Measurements from ENCODE around the gene FAM234A. TPM values are rescaled to one million over a fixed set of nuclear protein-coding genes. Genes with fewer than 3 reads are reported as not detected.
A peak's percentile ranks its signal among the peaks of the same experiment; 100 is the strongest.

Gene FAM234A
- total RNA-seq, 2 donors from 2014 or later, result 123 to 130 TPM

GRCh38 chr16:275786-276232 is 41.2 kb downstream of the FAM234A start, which contains the start of gene RGS11:
RGS11 (minus strand) TSS chr16:275944; CDS start chr16:275911, 33 bp downstream.
- Mint-ChIP-seq H3K4me3 (peak within 1 kb of the TSS; percentile 52), H3K27me3 (ENCODE audit: insufficient read depth) (peaks cover 29% of the 10 kb centered on the region), H3K36me3 (ENCODE audit: low read depth) (no peaks in the 10 kb centered on the region), H3K9me3 (no peaks in the 10 kb centered on the region), H3K4me1 (no peaks in the 10 kb centered on the region), H3K27ac (no peak within 1 kb of the TSS)
- WGBS, 2 experiments (ENCODE audit: insufficient coverage in 1 of 2, insufficient read length in 1 of 2), result 12% methylated on average over 56 of the region's 56 CpGs; no CpG with 5 or more reads in 1 of the 2 experiments
- Histone ChIP-seq H3K4me3 (ENCODE audit: low read length) (no peak within 1 kb of the TSS), H3K9ac (ENCODE audit: extremely low read depth, low read length, poor library complexity, severe bottlenecking) (no peak within 1 kb of the TSS), H3K36me3 (ENCODE audit: control insufficient read depth, insufficient read depth, low read length) (no peaks in the 10 kb centered on the region), H3K4me1 (ENCODE audit: control insufficient read depth, insufficient read depth, low read length) (no peaks in the 10 kb centered on the region), H3K27me3 (ENCODE audit: control insufficient read depth, insufficient read depth, low read length, poor library complexity, severe bottlenecking) (peaks cover 27% of the 10 kb centered on the region), H3K9me3 (ENCODE audit: control insufficient read depth, low read length) (no peaks in the 10 kb centered on the region), H3K27ac (ENCODE audit: low read depth, low read length) (no peak within 1 kb of the TSS)
- DNase-seq, result no peak
- no peak for TF ChIP-seq CTCF (conservative IDR thresholded peaks at IDR 0.05)

DNA sequence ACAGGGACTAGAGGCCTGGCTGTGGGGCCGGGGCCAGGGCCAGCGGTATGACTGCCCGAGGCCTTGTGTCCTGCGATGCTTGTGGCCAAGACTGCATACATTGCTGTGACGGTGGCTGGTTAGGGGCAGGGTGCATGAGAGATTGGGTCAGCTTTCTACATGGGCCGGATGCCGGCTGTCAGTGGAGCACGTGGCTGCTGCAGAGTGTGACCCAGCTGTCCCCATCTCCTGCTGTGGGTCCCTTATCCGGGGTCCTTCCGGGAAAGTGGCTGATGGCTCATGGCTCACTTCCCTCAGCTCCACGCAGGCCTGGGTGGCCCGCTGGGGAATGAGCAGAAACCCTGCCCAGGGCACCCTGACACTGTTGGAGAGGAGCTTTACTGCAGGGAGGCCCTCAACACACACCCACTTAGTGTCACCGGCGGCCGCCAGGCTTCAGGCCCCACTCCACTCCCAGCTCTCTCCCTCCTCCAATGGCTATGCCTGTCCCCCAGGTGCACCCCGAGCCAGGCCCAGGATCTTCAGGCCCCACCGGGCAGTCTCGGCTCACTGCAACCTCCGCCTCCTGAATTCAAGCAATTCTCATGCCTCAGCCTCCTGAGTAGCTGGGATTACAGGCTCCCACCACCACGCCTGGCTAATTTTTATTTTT is 41.9 kb downstream of the FAM234A start:
- no peaks in the 10 kb centered on the region for H3K4me1 Mint-ChIP-seq

GRCh38 chr16:278863-279366 is 44.3 kb downstream of the FAM234A start:
- no peak overlapping the region for H3K27ac Mint-ChIP-seq
- H3K4me1 Mint-ChIP-seq, result no peaks in the 10 kb centered on the region
- Histone ChIP-seq H3K27ac (ENCODE audit: low read depth, low read length) (no peak overlapping the region), H3K27me3 (ENCODE audit: control insufficient read depth, insufficient read depth, low read length, poor library complexity, severe bottlenecking) (peaks cover 27% of the 10 kb centered on the region), H3K4me3 (ENCODE audit: low read length) (no peak overlapping the region), H3K9ac (ENCODE audit: extremely low read depth, low read length, poor library complexity, severe bottlenecking) (no peak overlapping the region), H3K36me3 (ENCODE audit: control insufficient read depth, insufficient read depth, low read length) (no peaks in the 10 kb centered on the region), H3K4me1 (ENCODE audit: control insufficient read depth, insufficient read depth, low read length) (peaks cover 3% of the 10 kb centered on the region), H3K9me3 (ENCODE audit: control insufficient read depth, low read length) (no peaks in the 10 kb centered on the region)
- no peak overlapping the region for H3K4me3 Mint-ChIP-seq
- no peak for TF ChIP-seq CTCF (conservative IDR thresholded peaks at IDR 0.05)
- DNase-seq, result peak; percentile 79
- WGBS, 2 experiments (ENCODE audit: insufficient coverage in 1 of 2, insufficient read length in 1 of 2), result 82 to 83% methylated on average over 5 to 6 of the region's 6 CpGs
- no peaks in the 10 kb centered on the region for H3K9me3 Mint-ChIP-seq
- H3K36me3 Mint-ChIP-seq (ENCODE audit: low read depth), result no peaks in the 10 kb centered on the region
- H3K27me3 Mint-ChIP-seq (ENCODE audit: insufficient read depth), result peaks cover 28% of the 10 kb centered on the region

More for the DNA sequence above, 41.9 kb downstream of the FAM234A start:
- H3K9ac ChIP-seq (ENCODE audit: extremely low read depth, low read length, poor library complexity, severe bottlenecking), result no peak overlapping the region
- no peaks in the 10 kb centered on the region for H3K9me3 Mint-ChIP-seq
- no peak overlapping the region for H3K4me3 ChIP-seq (ENCODE audit: low read length)
- no peak overlapping the region for H3K27ac Mint-ChIP-seq
- H3K27me3 Mint-ChIP-seq (ENCODE audit: insufficient read depth), result peaks cover 29% of the 10 kb centered on the region
- no peak for TF ChIP-seq CTCF (conservative IDR thresholded peaks at IDR 0.05)
- peaks cover 27% of the 10 kb centered on the region for H3K27me3 ChIP-seq (ENCODE audit: control insufficient read depth, insufficient read depth, low read length, poor library complexity, severe bottlenecking)
- H3K27ac ChIP-seq (ENCODE audit: low read depth, low read length), result no peak overlapping the region
- peak overlapping the region; percentile 52 for H3K4me3 Mint-ChIP-seq
- no peak for DNase-seq
- H3K9me3 ChIP-seq (ENCODE audit: control insufficient read depth, low read length), result no peaks in the 10 kb centered on the region
- H3K4me1 ChIP-seq (ENCODE audit: control insufficient read depth, insufficient read depth, low read length), result no peaks in the 10 kb centered on the region
- no peaks in the 10 kb centered on the region for H3K36me3 ChIP-seq (ENCODE audit: control insufficient read depth, insufficient read depth, low read length)
- H3K36me3 Mint-ChIP-seq (ENCODE audit: low read depth), result no peaks in the 10 kb centered on the region
- 82 to 93% methylated on average over 14 to 20 of the region's 20 CpGs for WGBS, 2 experiments (ENCODE audit: insufficient coverage in 1 of 2, insufficient read length in 1 of 2)
